D341Med (cell line): ENCODE data around the gene ZNF579.
A peak's percentile ranks its signal among the peaks of the same experiment; 100 is the strongest.

ENCODE experiments used
- DNase-seq: peaks from one replicate; pipeline ENCODE4 v3.0.0; 2012; ENCODE audit warnings: low spot score

Gene ZNF579, protein sequence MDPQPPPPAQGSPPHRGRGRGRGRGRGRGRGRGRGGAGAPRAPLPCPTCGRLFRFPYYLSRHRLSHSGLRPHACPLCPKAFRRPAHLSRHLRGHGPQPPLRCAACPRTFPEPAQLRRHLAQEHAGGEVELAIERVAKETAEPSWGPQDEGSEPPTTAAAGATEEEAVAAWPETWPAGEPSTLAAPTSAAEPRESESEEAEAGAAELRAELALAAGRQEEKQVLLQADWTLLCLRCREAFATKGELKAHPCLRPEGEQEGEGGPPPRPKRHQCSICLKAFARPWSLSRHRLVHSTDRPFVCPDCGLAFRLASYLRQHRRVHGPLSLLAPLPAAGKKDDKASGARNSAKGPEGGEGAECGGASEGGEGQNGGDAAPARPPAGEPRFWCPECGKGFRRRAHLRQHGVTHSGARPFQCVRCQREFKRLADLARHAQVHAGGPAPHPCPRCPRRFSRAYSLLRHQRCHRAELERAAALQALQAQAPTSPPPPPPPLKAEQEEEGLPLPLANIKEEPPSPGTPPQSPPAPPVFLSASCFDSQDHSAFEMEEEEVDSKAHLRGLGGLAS

DNA sequence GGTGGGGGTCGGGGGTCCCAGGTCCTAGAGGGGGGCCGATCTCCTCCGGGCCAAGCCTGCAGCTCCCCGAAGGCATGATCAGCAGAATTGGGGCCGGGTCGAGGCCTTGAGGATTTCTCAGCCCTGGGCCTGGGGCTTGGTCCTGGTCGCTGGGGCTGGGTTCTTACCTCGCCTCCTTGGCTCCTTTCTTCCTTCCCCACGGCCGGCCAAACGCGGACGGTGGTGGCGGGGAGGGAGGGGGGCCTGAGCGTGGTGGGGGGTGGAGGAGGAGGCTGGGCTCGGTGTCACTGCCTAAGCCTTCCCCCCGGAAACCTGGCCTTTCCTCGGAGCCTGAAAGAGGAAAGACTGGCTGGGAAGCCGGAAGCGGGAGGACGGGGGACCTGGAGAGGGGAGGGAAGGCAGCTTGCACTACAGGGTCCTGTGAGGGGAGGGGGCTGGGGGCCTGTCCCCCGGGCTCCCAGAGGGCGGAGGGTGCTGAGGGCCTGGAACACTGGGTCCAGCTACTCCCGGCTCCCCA, at the start of gene ZNF579:
TSS of gene ZNF579 (minus strand) at position 221 of the 517 bp plus-strand sequence. CDS start 1,209 bp downstream, outside the sequence.
- peak; percentile 90 for DNase-seq

DNA sequence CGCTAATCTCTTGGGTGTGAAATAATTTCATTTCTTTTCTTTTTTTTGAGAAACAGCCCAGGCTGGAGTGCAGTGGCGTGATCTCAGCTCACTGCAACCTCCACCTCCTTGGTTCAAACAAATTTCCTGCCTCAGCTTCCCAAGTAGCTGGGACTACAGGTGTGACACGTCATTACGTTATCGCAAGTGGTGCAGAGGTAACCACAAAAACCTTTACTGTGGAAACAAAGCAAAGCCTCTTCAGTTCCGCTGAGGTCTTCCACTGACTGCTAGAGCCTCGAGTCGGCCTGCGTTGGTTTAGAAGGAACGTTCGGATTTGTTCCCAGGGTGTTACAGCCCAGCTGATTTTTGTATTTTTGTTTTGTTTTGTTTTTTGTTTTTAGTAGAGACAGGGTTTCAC, 45.7 kb upstream of the ZNF579 start:
- DNase-seq = no peak

DNA sequence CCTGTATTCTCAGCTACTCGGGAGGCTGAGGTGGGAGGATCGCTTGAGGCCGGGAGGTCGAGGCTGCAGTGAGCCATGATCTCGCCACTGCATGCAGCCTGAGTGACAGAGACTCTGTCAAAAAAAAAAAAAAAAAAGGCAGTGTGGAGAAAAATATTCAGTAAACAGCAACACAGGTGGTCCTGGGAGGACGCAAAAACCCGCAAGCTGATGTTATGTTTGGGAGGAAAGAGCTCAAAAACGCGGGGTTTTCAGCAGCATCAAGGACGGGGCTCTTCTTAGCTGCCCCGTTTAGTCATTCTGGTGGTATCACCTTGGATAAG, 44.3 kb upstream of the ZNF579 start:
- no peak for DNase-seq

DNA sequence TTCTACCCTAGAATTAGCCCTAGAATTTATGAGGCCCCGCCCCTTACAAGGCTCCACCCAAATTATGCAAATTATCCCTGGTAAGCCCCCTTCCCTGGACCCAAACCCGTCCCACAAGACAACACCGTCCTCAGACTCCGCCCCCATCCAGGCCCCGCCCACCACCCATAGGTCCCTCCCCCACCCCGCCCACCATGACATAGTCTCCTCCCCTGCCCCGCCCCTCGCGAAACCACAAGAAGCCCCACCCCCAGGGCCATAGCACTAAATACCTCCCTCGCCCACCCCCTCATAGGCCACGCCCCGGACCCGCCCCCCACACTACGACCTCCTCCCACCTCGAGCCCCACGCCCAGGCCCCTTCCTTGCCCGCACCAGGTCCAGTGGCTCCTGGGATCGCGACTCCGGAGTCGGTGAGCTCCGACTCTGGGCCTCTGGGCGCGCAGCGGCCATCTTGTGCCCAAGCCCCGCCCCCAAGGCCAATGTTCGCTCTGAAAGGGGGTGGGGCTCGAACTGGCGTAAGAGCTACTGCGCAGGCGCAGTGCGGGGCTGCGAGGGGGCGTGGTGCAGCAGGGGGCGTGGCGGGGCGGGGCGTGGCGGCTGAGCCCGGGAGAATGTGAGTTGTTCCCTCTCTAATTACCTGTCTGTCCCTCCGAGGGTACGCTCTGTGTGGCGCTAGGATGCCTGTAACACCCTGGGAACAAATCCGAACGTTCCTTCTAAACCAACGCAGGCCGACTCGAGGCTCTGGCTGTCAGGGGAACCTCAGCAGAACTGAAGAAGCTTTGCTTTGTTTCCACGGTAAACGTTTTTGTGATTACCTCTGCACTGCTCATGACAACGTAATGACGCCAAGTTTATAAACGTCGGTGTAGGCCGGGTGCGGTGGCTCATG, 43.7 kb upstream of the ZNF579 start, which contains the start of gene ZNF784:
TSS of gene ZNF784 (minus strand) at position 458 of the 895 bp plus-strand sequence. CDS start at position 453, 5 bp downstream.
- peak; percentile 97 for DNase-seq

DNA sequence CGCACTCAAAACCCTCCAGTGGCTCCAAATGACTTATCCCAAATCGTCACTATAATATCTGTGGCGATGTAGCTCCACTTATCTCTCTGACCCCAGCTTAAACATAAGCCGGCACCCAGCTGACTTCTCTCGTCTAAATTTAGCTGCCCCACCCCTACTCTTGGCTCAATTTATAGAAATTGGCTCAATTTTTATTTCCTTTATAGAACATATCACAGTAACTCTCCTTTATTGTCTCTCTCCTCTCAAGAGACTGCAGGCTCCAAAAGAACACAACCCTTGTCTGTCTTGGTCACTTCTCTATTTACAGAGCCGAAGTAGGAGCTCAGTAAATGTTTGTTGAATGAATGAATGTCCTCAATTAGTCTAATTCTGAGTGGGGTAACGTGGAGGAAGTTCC, 42.9 kb upstream of the ZNF579 start:
- DNase-seq = no peak

DNA sequence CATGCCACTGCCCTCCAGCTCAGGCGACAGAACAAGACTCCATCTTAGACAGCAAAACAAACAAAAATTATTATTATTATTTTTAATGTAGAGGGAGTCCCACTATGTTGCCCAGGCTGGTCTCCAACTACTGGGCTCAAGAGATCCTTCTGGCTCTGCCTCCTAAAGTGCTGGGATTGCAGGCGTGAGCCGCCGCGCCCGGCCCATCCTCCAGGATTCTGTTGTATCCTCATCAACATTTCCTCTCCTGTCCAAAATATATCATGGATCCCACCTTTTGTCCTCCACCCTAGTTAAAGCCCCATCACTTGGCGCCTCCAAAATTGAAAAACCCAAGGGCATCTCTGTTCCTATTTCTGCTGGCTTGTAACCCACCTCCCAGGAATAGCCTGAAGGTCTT, 42.5 kb upstream of the ZNF579 start:
- DNase-seq = no peak

DNA sequence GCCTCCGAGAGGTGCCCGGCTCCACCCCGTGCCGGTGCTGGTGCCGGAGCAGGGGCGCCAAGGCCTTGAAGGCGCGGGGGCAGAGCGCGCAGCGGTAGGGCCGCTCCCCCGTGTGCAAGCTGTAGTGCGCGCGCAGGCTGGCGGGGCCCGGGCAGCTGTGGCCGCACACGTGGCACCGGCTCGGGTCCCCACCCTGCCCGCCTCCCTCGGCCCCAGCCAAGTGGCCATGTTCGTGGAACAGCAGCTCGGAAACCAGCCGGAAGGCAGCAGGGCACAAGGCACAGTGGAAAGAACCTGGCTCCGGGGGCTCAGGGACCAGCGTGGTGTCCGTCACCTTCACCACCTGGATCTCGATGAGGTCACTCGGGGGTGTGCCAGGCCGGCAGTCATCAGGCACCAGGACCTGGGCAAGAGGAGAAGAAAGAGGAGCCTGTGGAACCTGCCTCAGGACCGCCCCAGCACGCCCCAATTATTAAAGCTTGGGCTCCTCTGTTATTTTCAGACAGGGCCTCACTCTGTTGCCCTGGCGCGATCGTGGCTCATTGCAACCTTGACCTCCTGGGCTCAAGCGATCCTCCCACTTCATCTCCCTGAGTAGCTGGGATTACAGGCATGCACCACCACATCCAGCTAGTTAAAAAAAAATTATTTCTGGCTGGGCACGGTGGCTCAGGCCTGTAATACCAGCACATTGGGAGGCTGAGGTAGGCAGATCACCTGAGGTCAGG, 41.8 kb upstream of the ZNF579 start:
- DNase-seq = no peak

DNA sequence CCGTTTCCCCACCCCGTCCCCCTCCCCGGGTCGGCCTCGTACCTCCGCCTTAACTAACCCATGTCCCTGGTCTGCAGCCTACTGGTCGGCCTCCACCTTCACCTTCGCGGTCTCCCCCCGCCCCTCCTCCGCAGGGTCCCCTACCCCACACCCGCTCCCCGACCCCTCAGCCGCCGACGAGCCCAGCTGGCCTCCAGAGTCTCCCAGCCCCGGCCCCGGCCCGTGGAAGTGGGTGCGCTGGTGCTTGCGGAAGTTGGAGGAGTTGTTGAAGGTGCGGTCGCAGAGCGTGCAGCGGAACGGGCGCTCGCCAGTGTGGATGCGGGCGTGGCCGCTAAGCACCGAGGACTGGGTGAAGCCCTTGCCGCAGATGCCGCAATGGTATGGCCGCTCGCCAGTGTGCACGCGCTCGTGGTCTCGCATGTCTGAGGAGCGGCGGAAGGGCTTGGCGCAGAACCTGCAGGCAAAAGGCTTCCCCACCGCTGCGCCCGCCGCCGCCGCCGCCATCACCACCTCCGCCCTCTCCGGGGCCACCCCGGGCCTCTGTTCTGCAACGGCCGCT, 41.1 kb upstream of the ZNF579 start:
- DNase-seq = no peak

DNA sequence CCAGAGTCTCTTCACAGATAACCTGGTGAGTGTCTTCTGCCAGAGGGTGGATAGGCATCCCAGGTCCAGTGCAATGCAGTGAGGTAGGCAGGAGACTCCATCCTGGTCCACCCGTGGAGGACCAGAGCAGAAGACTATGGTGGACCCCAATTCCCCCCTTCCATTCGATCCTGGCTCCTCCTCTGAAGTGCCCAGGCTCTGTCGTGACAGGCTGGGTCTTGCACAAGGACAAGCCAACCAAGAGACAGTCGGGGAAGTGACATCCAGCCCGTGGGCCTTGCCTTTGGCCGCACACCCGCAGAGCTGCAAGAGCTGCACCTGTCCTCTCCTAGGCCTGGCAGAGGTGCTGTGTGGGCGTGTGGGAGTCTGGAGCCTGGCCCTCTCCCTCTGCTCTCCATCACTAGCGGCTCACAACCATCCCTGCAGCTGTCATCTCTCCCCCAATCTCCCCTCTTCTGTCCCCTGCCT, 40.6 kb upstream of the ZNF579 start:
- DNase-seq = no peak

DNA sequence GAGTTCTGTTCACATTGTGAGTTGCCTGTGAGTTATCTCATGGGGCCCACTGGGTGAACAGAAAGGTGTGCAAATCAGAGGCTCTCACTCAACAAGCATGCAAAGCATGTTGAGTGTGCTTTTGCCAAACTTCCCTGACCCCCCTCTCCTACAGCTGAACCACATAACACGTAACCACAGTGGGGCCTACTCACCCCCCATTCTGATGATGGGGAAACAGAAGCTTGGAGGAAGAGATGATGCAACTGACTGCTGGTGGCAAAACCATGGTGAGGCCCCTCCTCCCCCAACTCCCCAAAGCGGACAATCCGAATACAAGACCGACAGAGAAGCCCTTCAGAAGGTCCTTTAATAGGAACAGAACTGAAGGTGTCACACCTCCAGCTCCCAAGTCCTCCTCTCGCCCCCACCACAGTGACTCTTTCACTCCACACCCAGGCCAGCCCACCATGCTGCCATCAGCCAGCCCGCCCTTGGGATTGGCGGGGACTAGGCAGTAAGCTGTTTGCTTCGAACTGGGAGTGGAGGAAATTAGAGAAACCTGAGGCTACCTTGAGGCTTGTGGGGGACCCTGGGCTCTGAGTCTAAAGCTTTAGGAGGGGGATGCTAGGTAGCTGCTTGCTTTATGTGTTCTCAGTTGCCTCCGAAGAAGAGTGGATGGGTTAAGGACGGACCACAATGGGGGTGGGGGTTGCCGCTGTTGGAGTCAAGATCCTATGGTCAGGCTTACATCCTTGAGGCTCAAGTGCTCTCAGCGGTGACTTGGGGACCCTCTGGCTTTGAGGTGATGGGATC, 40.0 kb upstream of the ZNF579 start:
- DNase-seq = no peak

DNA sequence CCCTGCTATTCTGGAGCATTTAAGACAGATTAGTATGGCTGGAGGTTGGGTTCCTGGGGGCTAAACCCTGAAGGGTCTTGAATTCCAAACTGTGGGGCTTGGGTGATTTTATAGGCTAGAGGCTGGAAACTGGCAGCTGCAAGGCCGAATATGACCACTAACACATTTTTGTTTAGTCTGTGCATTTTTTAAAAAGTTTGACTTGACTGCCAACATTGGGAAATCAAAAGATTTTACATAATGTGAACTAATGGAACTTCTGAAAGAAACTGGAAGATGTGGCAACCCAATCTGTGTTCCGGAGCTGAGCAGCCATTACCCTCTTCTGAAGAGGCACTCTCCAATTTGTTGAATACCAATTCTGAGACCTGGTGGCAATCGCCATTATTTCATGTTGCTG, 38.6 kb upstream of the ZNF579 start:
- DNase-seq = no peak

DNA sequence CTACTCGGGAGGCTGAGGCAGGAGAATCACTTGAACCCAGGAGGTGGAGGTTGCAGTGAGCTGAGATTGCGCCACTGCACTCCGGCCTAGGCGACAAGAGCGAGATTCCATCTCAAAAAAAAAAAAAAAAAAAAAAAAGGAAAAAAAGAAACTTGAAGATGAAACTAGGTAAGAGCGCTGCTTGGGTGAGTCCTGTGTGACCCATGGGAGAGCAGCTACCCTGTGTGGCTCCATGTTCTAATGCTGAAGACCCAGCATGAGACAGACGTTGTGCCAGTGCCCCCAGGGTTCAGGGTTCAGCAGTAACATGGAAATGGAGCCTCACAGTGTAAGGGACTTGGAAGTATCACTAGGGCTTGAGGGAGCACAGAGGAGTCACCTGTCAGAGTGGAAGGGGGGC, 37.8 kb upstream of the ZNF579 start:
- DNase-seq = no peak

DNA sequence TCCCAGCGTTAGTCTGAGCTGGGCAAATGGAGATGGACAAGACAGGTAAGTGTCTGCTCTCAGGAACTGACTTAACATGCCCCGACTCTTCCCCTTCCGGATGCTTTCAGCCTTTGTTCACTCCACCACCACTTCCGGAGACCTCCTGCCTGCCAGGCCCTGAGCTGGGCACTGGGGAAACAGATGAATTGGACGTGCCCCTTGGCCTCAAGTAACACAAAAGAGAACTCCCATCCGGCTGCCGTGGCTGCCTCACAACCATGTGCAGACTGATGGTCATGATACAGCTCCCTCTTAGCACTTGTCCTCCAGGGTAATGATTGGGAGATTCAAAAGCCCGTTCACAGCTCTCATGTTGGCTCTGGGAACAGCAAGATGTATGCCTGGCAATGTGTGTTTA, 36.8 kb upstream of the ZNF579 start:
- no peak for DNase-seq

DNA sequence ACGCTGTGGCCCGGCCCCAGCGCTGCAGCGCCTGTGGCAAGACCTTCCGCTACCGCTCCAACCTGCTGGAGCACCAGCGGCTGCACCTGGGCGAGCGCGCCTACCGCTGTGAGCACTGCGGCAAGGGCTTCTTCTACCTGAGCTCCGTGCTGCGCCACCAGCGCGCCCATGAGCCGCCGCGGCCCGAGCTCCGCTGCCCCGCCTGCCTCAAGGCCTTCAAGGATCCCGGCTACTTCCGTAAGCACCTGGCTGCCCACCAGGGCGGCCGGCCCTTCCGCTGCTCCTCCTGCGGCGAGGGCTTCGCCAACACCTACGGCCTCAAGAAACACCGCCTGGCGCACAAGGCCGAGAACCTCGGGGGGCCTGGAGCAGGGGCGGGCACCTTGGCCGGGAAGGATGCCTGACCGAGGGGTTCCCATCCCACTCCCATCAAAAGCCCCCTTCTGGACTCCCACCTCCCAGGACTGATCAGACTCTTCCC, 35.8 kb upstream of the ZNF579 start:
- no peak for DNase-seq

DNA sequence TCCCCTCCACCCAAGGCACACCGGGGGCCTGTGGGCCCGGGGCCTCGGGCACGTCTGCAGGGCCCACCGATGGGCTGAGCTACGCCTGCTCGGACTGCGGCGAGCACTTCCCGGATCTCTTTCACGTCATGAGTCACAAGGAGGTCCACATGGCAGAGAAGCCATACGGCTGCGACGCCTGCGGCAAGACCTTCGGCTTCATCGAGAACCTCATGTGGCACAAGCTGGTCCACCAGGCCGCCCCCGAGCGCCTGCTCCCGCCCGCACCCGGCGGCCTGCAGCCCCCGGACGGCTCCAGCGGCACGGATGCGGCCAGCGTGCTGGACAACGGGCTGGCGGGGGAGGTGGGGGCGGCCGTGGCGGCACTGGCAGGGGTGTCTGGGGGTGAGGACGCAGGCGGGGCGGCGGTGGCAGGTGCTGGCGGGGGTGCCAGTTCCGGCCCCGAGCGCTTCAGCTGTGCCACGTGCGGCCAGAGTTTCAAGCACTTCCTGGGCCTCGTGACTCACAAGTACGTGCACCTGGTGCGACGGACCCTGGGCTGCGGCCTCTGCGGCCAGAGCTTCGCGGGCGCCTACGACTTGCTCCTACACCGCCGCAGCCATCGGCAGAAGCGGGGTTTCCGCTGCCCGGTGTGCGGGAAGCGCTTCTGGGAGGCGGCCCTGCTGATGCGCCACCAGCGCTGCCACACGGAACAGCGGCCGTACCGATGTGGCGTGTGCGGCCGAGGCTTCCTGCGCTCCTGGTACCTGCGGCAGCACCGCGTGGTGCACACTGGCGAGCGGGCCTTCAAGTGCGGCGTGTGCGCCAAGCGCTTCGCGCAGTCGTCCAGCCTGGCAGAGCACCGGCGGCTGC, 35.1 kb upstream of the ZNF579 start:
- DNase-seq = no peak

DNA sequence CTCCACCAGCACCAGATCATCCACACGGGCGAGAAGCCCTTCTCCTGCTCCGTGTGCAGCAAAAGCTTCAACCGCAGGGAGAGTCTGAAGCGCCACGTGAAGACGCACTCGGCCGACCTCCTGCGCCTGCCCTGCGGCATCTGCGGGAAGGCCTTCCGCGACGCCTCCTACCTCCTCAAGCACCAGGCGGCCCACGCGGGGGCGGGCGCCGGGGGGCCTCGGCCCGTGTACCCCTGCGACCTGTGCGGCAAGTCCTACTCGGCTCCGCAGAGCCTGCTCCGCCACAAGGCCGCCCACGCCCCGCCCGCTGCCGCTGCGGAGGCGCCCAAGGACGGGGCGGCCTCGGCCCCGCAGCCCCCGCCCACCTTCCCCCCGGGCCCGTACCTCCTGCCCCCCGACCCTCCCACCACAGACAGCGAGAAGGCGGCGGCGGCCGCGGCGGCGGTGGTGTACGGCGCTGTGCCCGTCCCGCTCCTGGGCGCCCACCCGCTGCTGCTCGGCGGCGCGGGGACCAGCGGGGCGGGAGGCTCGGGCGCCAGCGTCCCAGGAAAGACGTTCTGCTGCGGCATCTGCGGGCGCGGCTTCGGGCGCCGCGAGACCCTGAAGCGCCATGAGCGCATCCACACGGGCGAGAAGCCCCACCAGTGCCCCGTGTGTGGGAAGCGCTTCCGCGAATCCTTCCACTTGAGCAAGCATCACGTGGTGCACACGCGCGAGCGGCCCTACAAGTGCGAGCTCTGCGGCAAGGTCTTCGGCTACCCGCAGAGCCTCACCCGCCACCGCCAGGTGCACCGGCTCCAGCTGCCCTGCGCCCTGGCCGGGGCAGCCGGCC, 34.3 kb upstream of the ZNF579 start:
- no peak for DNase-seq

DNA sequence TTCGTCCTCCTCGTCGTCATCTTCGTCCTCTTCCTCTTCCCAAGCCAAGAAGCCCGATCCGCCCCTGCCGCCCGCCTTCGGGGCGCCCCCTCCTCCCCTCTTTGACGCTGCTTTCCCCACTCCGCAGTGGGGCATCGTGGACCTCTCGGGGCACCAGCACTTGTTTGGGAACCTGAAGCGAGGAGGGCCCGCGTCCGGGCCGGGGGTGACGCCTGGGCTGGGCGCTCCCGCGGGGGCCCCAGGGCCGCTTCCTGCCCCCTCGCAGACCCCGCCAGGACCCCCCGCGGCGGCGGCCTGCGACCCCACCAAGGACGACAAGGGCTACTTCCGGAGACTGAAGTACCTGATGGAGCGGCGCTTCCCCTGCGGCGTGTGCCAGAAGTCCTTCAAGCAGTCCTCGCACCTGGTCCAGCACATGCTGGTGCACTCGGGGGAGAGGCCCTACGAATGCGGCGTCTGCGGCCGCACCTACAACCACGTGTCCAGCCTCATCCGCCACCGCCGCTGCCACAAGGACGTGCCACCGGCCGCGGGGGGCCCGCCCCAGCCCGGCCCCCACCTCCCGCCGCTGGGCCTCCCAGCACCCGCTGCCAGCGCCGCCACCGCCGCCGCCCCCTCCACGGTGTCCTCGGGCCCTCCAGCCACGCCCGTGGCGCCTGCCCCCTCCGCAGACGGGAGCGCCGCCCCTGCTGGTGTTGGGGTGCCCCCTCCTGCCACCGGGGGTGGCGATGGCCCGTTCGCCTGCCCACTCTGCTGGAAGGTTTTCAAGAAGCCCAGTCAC, 33.5 kb upstream of the ZNF579 start:
- DNase-seq = no peak

DNA sequence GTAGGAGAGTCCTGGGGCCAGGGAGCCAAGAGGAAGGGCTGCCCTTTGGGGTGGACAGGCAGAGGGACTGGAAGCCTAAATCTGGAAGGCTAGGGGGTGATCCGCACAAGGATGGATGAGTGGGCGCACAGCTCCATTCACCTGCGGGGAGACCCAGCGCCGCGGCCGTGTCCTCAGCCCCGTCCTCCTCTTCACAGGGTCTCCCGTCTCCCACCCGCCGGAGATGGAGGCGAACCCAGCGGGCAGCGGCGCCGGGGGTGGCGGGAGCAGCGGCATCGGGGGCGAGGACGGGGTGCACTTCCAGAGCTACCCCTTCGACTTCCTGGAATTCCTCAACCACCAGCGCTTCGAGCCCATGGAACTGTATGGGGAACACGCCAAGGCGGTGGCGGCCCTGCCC, 32.7 kb upstream of the ZNF579 start:
- DNase-seq = no peak
